Suprapubic skin (tissue), 4 donors: Measurements from ENCODE around the gene NHSL1. TPM values are rescaled to one million over a fixed set of nuclear protein-coding genes. Genes with fewer than 3 reads are reported as not detected.

Source experiments
- DNase-seq, 2 donors: peaks; one replicate each; pipeline ENCODE4 v3.0.0-alpha.2; 2019; ENCODE audit warnings: low spot score in 2 of 2
- H3K27ac ChIP-seq: fragments of 200-600 bp; sonication (generic); one replicate; pipeline ENCODE4 v1.5.1; 2019
- H3K27me3 ChIP-seq: fragments of 200-600 bp; sonication (generic); one replicate; pipeline ENCODE4 v1.5.1; 2019
- H3K36me3 ChIP-seq: fragments of 200-600 bp; sonication (generic); one replicate; pipeline ENCODE4 v1.5.1; 2019
- H3K4me1 ChIP-seq: fragments of 200-600 bp; sonication (generic); one replicate; pipeline ENCODE4 v1.5.1; 2019
- H3K4me3 ChIP-seq: fragments of 200-600 bp; sonication (generic); one replicate; pipeline ENCODE4 v1.5.1; 2019; ENCODE audit warnings: mild to moderate bottlenecking
- H3K9me3 ChIP-seq: fragments of 200-600 bp; sonication (generic); one replicate; pipeline ENCODE4 v1.5.1; 2019
- EP300 ChIP-seq: sonication (generic); formaldehyde crosslinking; IDR thresholded peaks from one replicate; pipeline ENCODE4 v1.6.1; 2017; ENCODE audit warnings: antibody characterized with exemption
- POLR2A ChIP-seq, 2 donors: fragments of 450-650 bp; IDR thresholded peaks; one replicate each; pipeline ENCODE4 v1.6.1; 2017; ENCODE audit warnings: antibody characterized with exemption in 2 of 2, mild to moderate bottlenecking in 2 of 2, moderate library complexity in 2 of 2
- POLR2AphosphoS5 ChIP-seq, 3 donors: sonication (generic); formaldehyde crosslinking; IDR thresholded peaks; one replicate each; pipeline ENCODE4 v1.6.1; 2017; ENCODE audit warnings: antibody characterized with exemption in 3 of 3
- WGBS: methylation state at CpG from one replicate; pipeline ENCODE4 v1.1.5; 2018; 5-methylcytosine and 5-hydroxymethylcytosine counted together
- total RNA-seq, 4 donors: library from RNA; depleted of rRNA; stranded (reverse); fragments of >200 nt; gene quantifications; one replicate each; pipeline ENCODE4 v1.1.0, GENCODE V29; 2016
- TF ChIP-seq, protein P1 (sequence below), 2 donors: fragments of 200-600 bp in 1 of 2; fragments of 450-650 bp in 1 of 2; sonication (generic) in 1 of 2; IDR thresholded peaks; one replicate each; pipeline ENCODE4 v1.5.1; 2016 to 2019; ENCODE audit warnings: antibody characterized with exemption in 2 of 2, mild to moderate bottlenecking in 1 of 2, moderate library complexity in 1 of 2

Gene NHSL1
- total RNA-seq, 4 donors from 2014 or later = 62.6 to 105 (median 79.8) TPM

DNA sequence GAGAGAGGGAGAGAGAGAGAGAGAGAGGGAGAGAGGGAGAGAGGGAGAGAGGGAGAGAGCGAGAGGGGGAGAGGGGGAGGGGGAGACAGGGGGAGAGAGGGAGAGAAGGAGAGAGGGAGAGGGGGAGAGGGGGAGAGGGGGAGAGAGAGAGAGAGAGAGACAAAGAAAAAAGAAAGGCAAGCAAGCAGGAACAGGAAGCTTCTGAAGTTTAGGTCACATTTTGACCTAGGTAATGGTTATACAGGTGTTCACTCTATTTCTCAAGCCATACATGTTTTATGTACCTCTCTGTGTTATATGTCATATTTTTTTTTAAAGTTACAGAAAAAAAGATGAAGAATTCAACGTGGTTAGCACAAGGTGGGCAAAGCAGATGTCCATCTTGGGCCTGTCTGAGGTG is 9.4 kb downstream of the NHSL1 start:
- no peak overlapping the region for H3K27ac ChIP-seq
- DNase-seq = no peak
- 93% methylated on average over 2 of the region's 2 CpGs for WGBS
- H3K36me3 ChIP-seq = no peaks in the 10 kb centered on the region
- H3K4me3 ChIP-seq = no peak overlapping the region
- TF ChIP-seq EP300 (no peak), POLR2A (IDR thresholded peaks at IDR 0.05) (no peak), POLR2AphosphoS5 (IDR thresholded peaks at IDR 0.05) (no peak)
- TF ChIP-seq, protein P1, sequence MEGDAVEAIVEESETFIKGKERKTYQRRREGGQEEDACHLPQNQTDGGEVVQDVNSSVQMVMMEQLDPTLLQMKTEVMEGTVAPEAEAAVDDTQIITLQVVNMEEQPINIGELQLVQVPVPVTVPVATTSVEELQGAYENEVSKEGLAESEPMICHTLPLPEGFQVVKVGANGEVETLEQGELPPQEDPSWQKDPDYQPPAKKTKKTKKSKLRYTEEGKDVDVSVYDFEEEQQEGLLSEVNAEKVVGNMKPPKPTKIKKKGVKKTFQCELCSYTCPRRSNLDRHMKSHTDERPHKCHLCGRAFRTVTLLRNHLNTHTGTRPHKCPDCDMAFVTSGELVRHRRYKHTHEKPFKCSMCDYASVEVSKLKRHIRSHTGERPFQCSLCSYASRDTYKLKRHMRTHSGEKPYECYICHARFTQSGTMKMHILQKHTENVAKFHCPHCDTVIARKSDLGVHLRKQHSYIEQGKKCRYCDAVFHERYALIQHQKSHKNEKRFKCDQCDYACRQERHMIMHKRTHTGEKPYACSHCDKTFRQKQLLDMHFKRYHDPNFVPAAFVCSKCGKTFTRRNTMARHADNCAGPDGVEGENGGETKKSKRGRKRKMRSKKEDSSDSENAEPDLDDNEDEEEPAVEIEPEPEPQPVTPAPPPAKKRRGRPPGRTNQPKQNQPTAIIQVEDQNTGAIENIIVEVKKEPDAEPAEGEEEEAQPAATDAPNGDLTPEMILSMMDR (IDR thresholded peaks at IDR 0.05) = no peak
- H3K4me1 ChIP-seq = peaks cover 21% of the 10 kb centered on the region
- H3K27me3 ChIP-seq = no peaks in the 10 kb centered on the region
- H3K9me3 ChIP-seq = no peaks in the 10 kb centered on the region

DNA sequence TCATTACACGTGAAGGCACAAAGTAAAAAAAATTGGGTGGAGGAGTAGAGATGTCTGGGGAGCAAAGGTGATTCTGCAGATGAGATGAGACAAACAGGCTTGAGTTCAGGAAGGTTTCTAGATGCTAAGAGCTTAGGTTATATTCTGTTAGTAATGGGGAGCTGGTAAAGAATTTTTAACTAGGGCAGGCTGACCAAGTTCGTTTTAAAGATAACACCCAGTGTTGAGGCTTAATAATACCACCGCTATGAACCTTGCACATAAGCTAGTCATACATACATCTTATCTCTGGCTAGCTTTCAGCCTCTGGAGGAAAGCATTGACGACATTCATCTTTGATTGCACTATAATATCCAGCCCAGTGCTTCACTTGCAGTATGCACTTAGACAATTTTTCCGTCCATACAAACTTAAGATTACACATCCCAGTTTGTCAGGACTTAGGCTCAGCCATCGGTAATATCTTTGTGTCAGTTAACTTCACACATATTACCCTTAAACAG is 12.1 kb downstream of the NHSL1 start:
- Histone ChIP-seq H3K27me3 (no peaks in the 10 kb centered on the region), H3K9me3 (no peaks in the 10 kb centered on the region), H3K4me1 (peaks cover 5% of the 10 kb centered on the region), H3K36me3 (no peaks in the 10 kb centered on the region), H3K4me3 (no peak overlapping the region), H3K27ac (no peak overlapping the region)
- no peak for DNase-seq
- TF ChIP-seq EP300 (no peak), POLR2A (IDR thresholded peaks at IDR 0.05) (no peak), POLR2AphosphoS5 (IDR thresholded peaks at IDR 0.05) (no peak)
- TF ChIP-seq, protein P1 (IDR thresholded peaks at IDR 0.05) = no peak
- WGBS = 91% methylated on average over 6 of the region's 6 CpGs

DNA sequence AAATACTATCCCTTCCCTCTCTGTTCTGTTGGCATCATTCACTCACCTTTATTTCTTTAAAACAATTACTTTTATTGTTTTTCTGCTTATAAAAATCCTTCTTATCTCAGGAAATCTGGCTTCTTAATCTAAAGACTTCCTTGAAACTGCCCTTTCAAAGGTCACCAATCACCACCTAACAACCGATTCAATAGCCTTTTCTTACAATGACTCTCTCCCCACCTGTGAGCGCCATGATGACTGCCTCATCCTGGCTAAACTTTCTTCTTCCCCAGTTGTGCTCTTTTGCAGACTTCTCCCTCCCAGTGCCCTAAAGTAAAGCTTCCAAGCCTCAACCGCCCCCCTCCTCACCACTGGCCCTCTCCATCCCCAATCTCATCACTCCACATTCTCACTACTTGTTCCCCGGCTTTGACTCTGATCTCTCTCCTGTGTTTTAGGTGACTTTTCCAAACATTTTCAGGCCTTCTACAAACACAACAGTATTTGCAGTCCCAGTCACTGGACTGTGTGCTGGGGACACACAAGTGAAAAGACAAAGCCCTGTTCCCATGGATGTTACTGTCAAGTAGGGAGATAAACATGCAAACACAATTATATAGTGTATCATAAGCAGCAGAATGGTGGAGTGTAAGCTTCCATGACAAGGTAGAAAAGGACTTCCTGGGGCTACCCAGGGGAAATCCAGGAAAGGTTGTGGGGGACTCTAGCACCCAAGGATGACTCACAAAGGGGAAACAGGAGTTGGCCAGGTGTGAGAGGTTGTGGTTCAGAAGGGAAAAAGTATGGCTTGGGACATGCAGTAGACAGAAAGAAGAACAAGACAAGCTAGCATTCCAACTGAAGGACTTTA is 12.8 kb downstream of the NHSL1 start:
- WGBS = 90% methylated on average over 4 of the region's 4 CpGs
- TF ChIP-seq EP300 = no peak
- TF ChIP-seq, protein P1 (IDR thresholded peaks at IDR 0.05) = no peak
- TF ChIP-seq POLR2AphosphoS5 (IDR thresholded peaks at IDR 0.05) = no peak
- TF ChIP-seq POLR2A (IDR thresholded peaks at IDR 0.05) = no peak
- no peak overlapping the region for H3K27ac ChIP-seq
- no peaks in the 10 kb centered on the region for H3K27me3 ChIP-seq
- H3K4me1 ChIP-seq = no peaks in the 10 kb centered on the region
- H3K4me3 ChIP-seq = no peak overlapping the region
- no peak for DNase-seq
- H3K36me3 ChIP-seq = no peaks in the 10 kb centered on the region
- no peaks in the 10 kb centered on the region for H3K9me3 ChIP-seq

DNA sequence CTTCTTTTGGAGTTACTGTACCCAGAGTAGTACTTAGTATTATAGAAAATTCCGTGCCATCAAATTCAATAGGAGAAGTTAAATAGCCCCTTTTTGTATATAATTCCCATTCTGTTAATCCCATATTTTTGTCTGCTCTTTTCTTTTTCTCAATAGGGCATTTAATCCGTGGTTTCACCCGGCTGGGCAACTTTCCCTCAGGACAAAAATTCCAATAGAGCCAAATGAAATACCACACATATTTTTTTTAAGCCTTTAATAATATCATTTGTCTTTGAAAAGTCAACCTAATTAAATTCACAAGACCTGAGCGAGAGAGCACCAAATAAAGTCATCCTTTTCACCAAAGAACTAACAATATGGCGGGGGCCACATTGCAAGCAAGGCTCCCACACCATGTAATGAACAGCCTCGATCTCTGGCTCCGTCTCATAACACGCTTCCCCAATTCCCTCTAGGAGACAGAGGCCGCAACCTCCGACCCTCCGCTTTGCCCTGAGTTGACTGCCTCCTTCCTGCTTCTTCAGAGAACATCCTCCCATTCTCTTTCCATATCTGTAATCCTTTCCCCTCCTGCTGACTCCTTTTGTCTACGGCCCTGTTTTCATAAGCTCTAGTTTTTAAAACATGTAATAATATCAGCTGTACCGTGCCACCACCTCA is 13.6 kb downstream of the NHSL1 start:
- DNase-seq = no peak
- no peak overlapping the region for H3K4me3 ChIP-seq
- no peaks in the 10 kb centered on the region for H3K27me3 ChIP-seq
- TF ChIP-seq, protein P1 (IDR thresholded peaks at IDR 0.05) = no peak
- no peak for TF ChIP-seq EP300
- no peak for TF ChIP-seq POLR2A (IDR thresholded peaks at IDR 0.05)
- no peak for TF ChIP-seq POLR2AphosphoS5 (IDR thresholded peaks at IDR 0.05)
- no peaks in the 10 kb centered on the region for H3K4me1 ChIP-seq
- H3K9me3 ChIP-seq = no peaks in the 10 kb centered on the region
- no peak overlapping the region for H3K27ac ChIP-seq
- 77% methylated on average over 13 of the region's 13 CpGs for WGBS
- no peaks in the 10 kb centered on the region for H3K36me3 ChIP-seq

DNA sequence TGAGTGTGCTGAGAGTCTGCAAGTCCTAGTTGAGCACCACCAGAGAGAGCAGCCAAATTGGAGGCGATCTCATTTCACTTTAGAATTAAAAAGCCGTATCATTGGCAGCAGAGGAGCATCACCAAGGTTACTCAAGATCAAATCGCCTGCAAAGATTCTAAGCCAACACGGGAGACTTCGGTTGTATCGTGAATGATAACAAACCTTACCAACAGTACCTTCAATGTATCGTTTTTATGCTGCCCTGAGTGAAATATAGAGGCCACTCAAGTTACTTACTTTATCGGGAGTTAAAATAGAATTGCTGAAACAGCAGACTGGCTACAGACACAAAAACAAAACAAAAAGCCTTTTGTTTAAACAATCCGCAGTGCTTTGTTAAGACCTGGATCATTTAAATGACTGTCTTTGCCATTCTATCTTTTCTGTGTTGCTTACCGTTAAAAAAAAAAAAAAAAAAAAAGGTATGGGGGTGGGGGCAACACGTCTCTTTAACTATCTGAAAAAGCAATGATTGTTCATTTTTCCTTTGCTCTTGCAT is 14.2 kb downstream of the NHSL1 start:
- no peak for TF ChIP-seq POLR2AphosphoS5 (IDR thresholded peaks at IDR 0.05)
- TF ChIP-seq, protein P1 (IDR thresholded peaks at IDR 0.05) = no peak
- no peak for TF ChIP-seq EP300
- TF ChIP-seq POLR2A (IDR thresholded peaks at IDR 0.05) = no peak
- Histone ChIP-seq H3K27me3 (no peaks in the 10 kb centered on the region), H3K36me3 (no peaks in the 10 kb centered on the region), H3K9me3 (no peaks in the 10 kb centered on the region), H3K4me1 (no peaks in the 10 kb centered on the region), H3K4me3 (peak overlapping the region; percentile 21), H3K27ac (no peak overlapping the region)
- no peak for DNase-seq
- 28% methylated on average over 11 of the region's 11 CpGs for WGBS
